Fibroblast of lung (primary cell): ENCODE data around the gene E2F6.

Source experiments
- CTCF ChIP-seq, 2 donors: IDR thresholded peaks in 1 of 2; conservative IDR thresholded peaks in 1 of 2; 1 replicate in 1 of 2; 2 replicates in 1 of 2; pipeline ENCODE4 v1.5.1; 2011 to 2012; ENCODE audit warnings: low read length in 2 of 2, control low read depth in 1 of 2, inconsistent platforms in 1 of 2, low read depth in 1 of 2, mild to moderate bottlenecking in 1 of 2
- EZH2 ChIP-seq: IDR thresholded peaks from 2 replicates; pipeline ENCODE4 v1.5.1; 2012; ENCODE audit warnings: low read length, control low read depth, mild to moderate bottlenecking; ENCODE audit errors: missing control alignments

GRCh38 chr2:11456251-11456650 is 9.7 kb downstream of the E2F6 start:
- TF ChIP-seq CTCF (conservative IDR thresholded peaks at IDR 0.05 in 1 of 2, IDR thresholded peaks at IDR 0.05 in 1 of 2; ENCODE audit: low read depth in 1 of 2, low read length in 2 of 2) (no peak), EZH2 (no peak)
